Keratinocyte (primary cell): ENCODE measurements around the gene EDC3. TPM values are rescaled to one million over a fixed set of nuclear protein-coding genes. Genes with fewer than 3 reads are reported as not detected.

Experiments
- DNase-seq: peaks from one replicate; pipeline ENCODE4 v3.0.0-alpha.2; 2011; ENCODE audit warnings: low read depth, missing footprints, low spot score
- FAIRE-seq: peaks from 2 replicates; lab custom pipeline; 2011; peaks lifted over from hg19 to GRCh38; lab: Jason Lieb, UNC
- H2AFZ ChIP-seq: 2 replicates; pipeline ENCODE4 v1.6.0; 2012; ENCODE audit warnings: low read length, control low read depth, inconsistent platforms; ENCODE audit not compliant: control insufficient read depth
- H3K27ac ChIP-seq: 2 replicates; pipeline ENCODE4 v1.5.1; 2011; ENCODE audit warnings: low read length; ENCODE audit not compliant: control insufficient read depth, insufficient read depth
- H3K27me3 ChIP-seq: 3 replicates; pipeline ENCODE4 v1.6.0; 2011; ENCODE audit warnings: low read length; ENCODE audit not compliant: control insufficient read depth, insufficient read depth; ENCODE audit errors: extremely low read depth
- H3K36me3 ChIP-seq, 2 experiments: 2 replicates in 1 of 2; 3 replicates in 1 of 2; pipeline ENCODE4 v1.5.1; 2011; ENCODE audit warnings: low read length in 2 of 2, mild to moderate bottlenecking in 1 of 2; ENCODE audit not compliant: control insufficient read depth in 2 of 2, insufficient read depth in 2 of 2; ENCODE audit errors: extremely low read depth in 1 of 2
- H3K4me1 ChIP-seq: 3 replicates; pipeline ENCODE4 v1.5.1; 2011; ENCODE audit warnings: low read length; ENCODE audit not compliant: control insufficient read depth, insufficient read depth; ENCODE audit errors: extremely low read depth
- H3K4me2 ChIP-seq: 3 replicates; pipeline ENCODE4 v1.6.0; 2011; ENCODE audit warnings: low read depth, low read length; ENCODE audit not compliant: control insufficient read depth, insufficient read depth; ENCODE audit errors: extremely low read depth
- H3K4me3 ChIP-seq, 3 experiments: fragments of 200-600 bp in 1 of 3; sonication (generic) in 1 of 3; 2 replicates in 2 of 3; 3 replicates in 1 of 3; pipeline ENCODE4 v1.5.1; 2011 to 2016; ENCODE audit warnings: low read length in 3 of 3, mild to moderate bottlenecking in 3 of 3, control low read depth in 2 of 3, inconsistent platforms in 1 of 3, low read depth in 1 of 3, mixed read lengths in 1 of 3, mixed run types in 1 of 3, moderate library complexity in 1 of 3; ENCODE audit not compliant: control insufficient read depth in 2 of 3, insufficient read depth in 2 of 3; ENCODE audit errors: extremely low read depth in 1 of 3
- H3K79me2 ChIP-seq: 2 replicates; pipeline ENCODE4 v1.6.0; 2012; ENCODE audit warnings: low read length; ENCODE audit not compliant: control insufficient read depth, insufficient read depth
- H3K9ac ChIP-seq: 3 replicates; pipeline ENCODE4 v1.6.0; 2011; ENCODE audit warnings: low read length; ENCODE audit not compliant: control insufficient read depth, insufficient read depth; ENCODE audit errors: extremely low read depth
- H3K9me1 ChIP-seq: 3 replicates; pipeline ENCODE4 v1.6.0; 2011; ENCODE audit warnings: low read length; ENCODE audit not compliant: control insufficient read depth, insufficient read depth; ENCODE audit errors: extremely low read depth
- H3K9me3 ChIP-seq: 2 replicates; pipeline ENCODE4 v1.5.1; 2012; ENCODE audit warnings: low read depth, low read length; ENCODE audit not compliant: control insufficient read depth
- H4K20me1 ChIP-seq: 3 replicates; pipeline ENCODE4 v1.6.0; 2011; ENCODE audit warnings: low read length; ENCODE audit not compliant: control insufficient read depth, insufficient read depth; ENCODE audit errors: extremely low read depth
- CTCF ChIP-seq, 3 experiments: IDR thresholded peaks in 1 of 3; conservative IDR thresholded peaks in 1 of 3; optimal IDR thresholded peaks in 1 of 3; 2 replicates in 2 of 3; 3 replicates in 1 of 3; pipeline versions ENCODE3 to v1.5.1; 2011; ENCODE audit warnings: low read length in 3 of 3, mild to moderate bottlenecking in 3 of 3, moderate library complexity in 2 of 3, control low read depth in 1 of 3, inconsistent platforms in 1 of 3; ENCODE audit not compliant: insufficient read depth in 2 of 3; ENCODE audit errors: extremely low read depth in 1 of 3
- EZH2 ChIP-seq: IDR thresholded peaks from one replicate; pipeline ENCODE4 v1.6.1; 2012; ENCODE audit warnings: inconsistent platforms, mild to moderate bottlenecking, low read length, moderate library complexity
- dilution Hi-C: fragments of 300-500 bp; cut with MboI; formaldehyde crosslinking; loops from one replicate; pipeline ENCODE4 v1.7.0; 2020; ENCODE audit warnings: low sequenced_read_pairs; ENCODE audit not compliant: extremely low pct_ligation_motif_present
- polyA plus RNA-seq, 5 experiments: library from polyadenylated mRNA; depleted of rRNA in 3 of 5; stranded (reverse) in 3 of 5; stranded (forward) in 1 of 5; unstranded in 1 of 5; fragments of >200 nt; gene quantifications; 1 replicate in 1 of 5; 2 replicates in 3 of 5; 3 replicates in 1 of 5; pipeline versions ENCODE4 v1.2.1 to v1.2.3, GENCODE V29; 2011 to 2012; ENCODE audit warnings: missing spikeins in 2 of 5, low read depth in 1 of 5, low replicate concordance in 1 of 5

The EDC3 gene
- polyA plus RNA-seq, 1 donor (not counting 4 experiments of a cell fraction or from before 2014, with no cell fraction given), result 33.6 TPM

- H4K20me1 ChIP-seq, result peaks cover 26% of the 10 kb centered on the region
- no peak overlapping the region for H3K4me2 ChIP-seq
- dilution Hi-C loops, result no loop called here
- FAIRE-seq, result no peak
- DNase-seq, result no peak
- H3K4me3 ChIP-seq, result no peak overlapping the region
- no peaks in the 10 kb centered on the region for H3K27me3 ChIP-seq
- H3K9ac ChIP-seq, result no peak overlapping the region
- no peaks in the 10 kb centered on the region for H3K9me1 ChIP-seq
- peaks cover 8% of the 10 kb centered on the region for H3K4me1 ChIP-seq
- TF ChIP-seq EZH2, result no peak
- no peak for TF ChIP-seq CTCF (optimal IDR thresholded peaks at IDR 0.05 in 1 of 3, IDR thresholded peaks at IDR 0.05 in 1 of 3, conservative IDR thresholded peaks at IDR 0.05 in 1 of 3; ENCODE audit: extremely low read depth in 1 of 3, insufficient read depth in 2 of 3, low read length in 3 of 3)
- H2AFZ ChIP-seq, result no peak overlapping the region
- no peak overlapping the region for H3K27ac ChIP-seq
- no peaks in the 10 kb centered on the region for H3K9me3 ChIP-seq
- H3K36me3 ChIP-seq, result peaks cover 82 to 88% of the 10 kb centered on the region in 2 experiments
- H3K79me2 ChIP-seq, result peaks cover 44% of the 10 kb centered on the region
Measured at GRCh38 chr15:74624020-74624602, 71.7 kb downstream of the EDC3 start.

GRCh38 chr15:74622758-74623157 lies 73.1 kb downstream of the EDC3 start:
- Histone ChIP-seq H3K4me1 (peaks cover 9% of the 10 kb centered on the region), H3K9me1 (no peaks in the 10 kb centered on the region), H3K9ac (no peak overlapping the region), H3K9me3 (no peaks in the 10 kb centered on the region), H4K20me1 (peaks cover 36% of the 10 kb centered on the region), H3K4me2 (no peak overlapping the region), H3K79me2 (peaks cover 58% of the 10 kb centered on the region), H3K27me3 (no peaks in the 10 kb centered on the region), H3K36me3 (peaks cover 73 to 85% of the 10 kb centered on the region in 2 experiments), H3K4me3 (no peak overlapping the region), H2AFZ (no peak overlapping the region), H3K27ac (no peak overlapping the region)
- DNase-seq (no peak), FAIRE-seq (no peak)
- dilution Hi-C loops, result no loop called here
- no peak for TF ChIP-seq CTCF (optimal IDR thresholded peaks at IDR 0.05 in 1 of 3, IDR thresholded peaks at IDR 0.05 in 1 of 3, conservative IDR thresholded peaks at IDR 0.05 in 1 of 3; ENCODE audit: extremely low read depth in 1 of 3, insufficient read depth in 2 of 3, low read length in 3 of 3)
- no peak for TF ChIP-seq EZH2
